ENCODE results near the gene PLA2R1. TPM values are rescaled to one million over a fixed set of nuclear protein-coding genes. Genes with fewer than 3 reads are reported as not detected.

PLA2R1 gene
- total and polyA plus RNA-seq, 8 donors: 0.31 to 6.8 (median 3.3) TPM

DNA sequence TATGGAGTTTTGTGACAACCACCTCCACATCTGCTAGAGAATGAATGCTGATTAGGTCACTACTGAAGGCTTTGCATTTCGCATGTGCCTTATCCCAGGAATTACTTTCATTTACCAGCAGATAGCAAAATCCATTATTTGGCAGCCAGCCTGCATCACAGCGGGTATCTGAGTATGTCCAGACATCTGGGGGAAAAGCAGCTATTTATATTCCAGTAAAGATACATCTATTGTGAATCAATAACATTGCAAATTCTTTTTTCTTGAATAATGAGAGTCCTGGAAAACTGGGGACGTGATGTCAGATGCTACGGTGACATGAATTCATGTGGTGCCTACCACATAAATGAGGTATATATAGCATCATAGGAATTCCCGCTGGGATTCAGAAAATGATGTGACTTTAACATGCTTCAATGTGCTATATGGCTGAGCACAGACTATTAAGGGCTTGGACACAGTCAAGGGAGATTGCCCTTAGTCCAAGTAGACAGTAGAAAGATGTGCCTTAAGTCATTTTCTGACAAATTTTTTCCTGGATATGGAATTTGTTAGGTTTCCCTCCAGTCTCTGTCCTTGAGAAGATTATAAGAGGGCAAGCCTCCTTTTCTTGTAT lies 180.2 kb downstream of the PLA2R1 start:
- Histone ChIP-seq H3K27me3 (no peaks in the 10 kb centered on the region), H3K4me3 (no peak overlapping the region), H3K9me3 (no peaks in the 10 kb centered on the region), H3K36me3 (peaks cover 0 to 15% (median 6%) of the 10 kb centered on the region in 4 donors), H3K27ac (no peak overlapping the region), H3K4me1 (peaks cover 0 to 3% (median 0%) of the 10 kb centered on the region in 4 donors)
- TF ChIP-seq, protein P1, sequence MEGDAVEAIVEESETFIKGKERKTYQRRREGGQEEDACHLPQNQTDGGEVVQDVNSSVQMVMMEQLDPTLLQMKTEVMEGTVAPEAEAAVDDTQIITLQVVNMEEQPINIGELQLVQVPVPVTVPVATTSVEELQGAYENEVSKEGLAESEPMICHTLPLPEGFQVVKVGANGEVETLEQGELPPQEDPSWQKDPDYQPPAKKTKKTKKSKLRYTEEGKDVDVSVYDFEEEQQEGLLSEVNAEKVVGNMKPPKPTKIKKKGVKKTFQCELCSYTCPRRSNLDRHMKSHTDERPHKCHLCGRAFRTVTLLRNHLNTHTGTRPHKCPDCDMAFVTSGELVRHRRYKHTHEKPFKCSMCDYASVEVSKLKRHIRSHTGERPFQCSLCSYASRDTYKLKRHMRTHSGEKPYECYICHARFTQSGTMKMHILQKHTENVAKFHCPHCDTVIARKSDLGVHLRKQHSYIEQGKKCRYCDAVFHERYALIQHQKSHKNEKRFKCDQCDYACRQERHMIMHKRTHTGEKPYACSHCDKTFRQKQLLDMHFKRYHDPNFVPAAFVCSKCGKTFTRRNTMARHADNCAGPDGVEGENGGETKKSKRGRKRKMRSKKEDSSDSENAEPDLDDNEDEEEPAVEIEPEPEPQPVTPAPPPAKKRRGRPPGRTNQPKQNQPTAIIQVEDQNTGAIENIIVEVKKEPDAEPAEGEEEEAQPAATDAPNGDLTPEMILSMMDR (IDR thresholded peaks at IDR 0.05): no peak
- TF ChIP-seq POLR2A (IDR thresholded peaks at IDR 0.05): no peak
- no peak for TF ChIP-seq EP300 (IDR thresholded peaks at IDR 0.05)
- TF ChIP-seq POLR2AphosphoS5 (IDR thresholded peaks at IDR 0.05): no peak
- DNase-seq: no peak
- intact Hi-C loops (cut with DNase I; ENCODE audit: low total_unique reads): no loop called here
- 60 to 79% (median 76%) methylated on average over 5 of the region's 5 CpGs for WGBS, 5 donors

Other genes starting within 250 kb of the PLA2R1 start
- 10 to 100 TPM in 2 of 5 donors, 1 to 10 TPM in 2, not detected in 1; 4.5 to 26.8 (median 12.9) TPM for gene LY75, start 157.9 kb downstream of the PLA2R1 start, total RNA-seq
- gene LY75, start 157.9 kb downstream of the PLA2R1 start, polyA plus RNA-seq: 1 to 10 TPM; 1.4 to 4.3 (median 3.1) TPM
- 10 to 100 TPM in 3 of 5 donors, 1 to 10 TPM in 2; 2.3 to 49.6 (median 17.0) TPM for gene ITGB6, start 137.7 kb upstream of the PLA2R1 start, total RNA-seq
- gene ITGB6, start 137.7 kb upstream of the PLA2R1 start, polyA plus RNA-seq: 10 to 100 TPM in 1 of 3 donors, 1 to 10 TPM in 2; 2.7 to 10.3 (median 6.4) TPM